Naive B cell (primary cell): ENCODE results near the gene RBM23. TPM values are rescaled to one million over a fixed set of nuclear protein-coding genes. Genes with fewer than 3 reads are reported as not detected.

ENCODE experiments used
- ATAC-seq, 2 donors: fragments of 150-1000 bp; cut with Tn5 transposase; 2 replicates each; pipeline ENCODE4 v1.10.0; 2021; ENCODE audit warnings: low read depth in 2 of 2, mild to moderate bottlenecking in 2 of 2, moderate library complexity in 2 of 2
- DNase-seq: peaks from one replicate; pipeline ENCODE4 v3.0.0; 2022
- H3K27ac Mint-ChIP-seq, 6 donors: one replicate each; pipeline ENCODE4 v1.8.0; 2020 to 2022; ENCODE audit warnings: mild to moderate bottlenecking in 6 of 6, mixed read lengths in 6 of 6, moderate library complexity in 5 of 6, inconsistent platforms in 2 of 6
- H3K27me3 Mint-ChIP-seq, 3 donors: one replicate each; pipeline ENCODE4 v1.8.0; 2021 to 2022; ENCODE audit warnings: mixed read lengths in 3 of 3, mild to moderate bottlenecking in 1 of 3
- H3K36me3 Mint-ChIP-seq, 2 donors: one replicate each; pipeline ENCODE4 v1.8.0; 2020 to 2022; ENCODE audit warnings: mixed read lengths in 2 of 2, inconsistent platforms in 1 of 2, mild to moderate bottlenecking in 1 of 2
- H3K4me1 Mint-ChIP-seq, 3 donors: one replicate each; pipeline ENCODE4 v1.8.0; 2020 to 2022; ENCODE audit warnings: mixed read lengths in 3 of 3, inconsistent platforms in 1 of 3, mild to moderate bottlenecking in 1 of 3, moderate library complexity in 1 of 3
- H3K4me3 Mint-ChIP-seq, 8 donors: one replicate each; pipeline ENCODE4 v1.8.0; 2020 to 2022; ENCODE audit warnings: mild to moderate bottlenecking in 8 of 8, mixed read lengths in 8 of 8, moderate library complexity in 8 of 8, inconsistent platforms in 2 of 8
- H3K9me3 Mint-ChIP-seq, 7 donors: one replicate each; pipeline ENCODE4 v1.8.0; 2020 to 2022; ENCODE audit warnings: mixed read lengths in 7 of 7, mild to moderate bottlenecking in 5 of 7, inconsistent platforms in 2 of 7, moderate library complexity in 1 of 7
- polyA plus RNA-seq, 6 donors: library from polyadenylated mRNA; unstranded; fragments of 300-500 nt; fragmentation: Illumina TruSeq; gene quantifications; one replicate each; pipeline ENCODE4 v1.2.3, GENCODE V29; 2021; ENCODE audit warnings: low read depth in 6 of 6

RBM23 gene
- polyA plus RNA-seq, 6 donors from 2014 or later = 67.8 to 123 (median 68.8) TPM

GRCh38 chr14:22888662-22889061 is 30.3 kb downstream of the RBM23 start:
- Mint-ChIP-seq H3K4me1 (peaks cover 41 to 63% (median 55%) of the 10 kb centered on the region in 3 donors), H3K27me3 (no peaks in the 10 kb centered on the region), H3K9me3 (no peaks in the 10 kb centered on the region), H3K27ac (peak overlapping the region; percentile 83 to 99 (median 98)), H3K4me3 (peak overlapping the region; percentile 63 to 98 (median 94)), H3K36me3 (no peaks in the 10 kb centered on the region)
- DNase-seq = peak; percentile 51
- peak; percentile 44 to 47 for ATAC-seq

- Mint-ChIP-seq H3K4me1 (peaks cover 47 to 69% (median 62%) of the 10 kb centered on the region in 3 donors), H3K36me3 (no peaks in the 10 kb centered on the region)
- DNase-seq = peak; percentile 83
These were observed 31.0 kb downstream of the RBM23 start for GRCh38 chr14:22887990-22888378.

GRCh38 chr14:22887260-22887989 is 31.5 kb downstream of the RBM23 start:
- no peaks in the 10 kb centered on the region for H3K36me3 Mint-ChIP-seq

More at GRCh38 chr14:22887990-22888378, 31.0 kb downstream of the RBM23 start:
- Mint-ChIP-seq H3K27ac (peak overlapping the region; percentile 83 to 99 (median 98)), H3K27me3 (no peaks in the 10 kb centered on the region), H3K9me3 (no peaks in the 10 kb centered on the region), H3K4me3 (peak overlapping the region; percentile 89 to 98 (median 94))
- peak; percentile 63 to 65 for ATAC-seq

GRCh38 chr14:22886500-22887259 is 32.3 kb downstream of the RBM23 start:
- Mint-ChIP-seq H3K4me3 (peak overlapping the region; percentile 89 to 98 (median 94)), H3K27me3 (no peaks in the 10 kb centered on the region), H3K36me3 (no peaks in the 10 kb centered on the region), H3K4me1 (peaks cover 56 to 77% (median 74%) of the 10 kb centered on the region in 3 donors), H3K9me3 (no peaks in the 10 kb centered on the region), H3K27ac (peak overlapping the region; percentile 95 to 99 (median 98))
- peak; percentile 60 to 62 for ATAC-seq
- peak; percentile 76 for DNase-seq

More at GRCh38 chr14:22887260-22887989, 31.5 kb downstream of the RBM23 start:
- Mint-ChIP-seq H3K4me3 (peak overlapping the region; percentile 89 to 98 (median 94)), H3K9me3 (no peaks in the 10 kb centered on the region), H3K27ac (peak overlapping the region; percentile 93 to 99 (median 98)), H3K4me1 (peaks cover 51 to 74% (median 68%) of the 10 kb centered on the region in 3 donors), H3K27me3 (no peaks in the 10 kb centered on the region)
- peak; percentile 51 for DNase-seq
- peak; percentile 20 to 24 for ATAC-seq

GRCh38 chr14:22885975-22886374 is 33.0 kb downstream of the RBM23 start:
- DNase-seq (no peak), ATAC-seq (no peak)
- Mint-ChIP-seq H3K4me3 (peak overlapping the region; percentile 75 to 98 (median 93)), H3K27me3 (no peaks in the 10 kb centered on the region), H3K4me1 (peaks cover 60 to 79% (median 75%) of the 10 kb centered on the region in 3 donors), H3K27ac (peak overlapping the region; percentile 38 to 99 (median 96)), H3K36me3 (no peaks in the 10 kb centered on the region), H3K9me3 (no peaks in the 10 kb centered on the region)

- H3K27me3 Mint-ChIP-seq = no peaks in the 10 kb centered on the region
- H3K36me3 Mint-ChIP-seq = no peaks in the 10 kb centered on the region
- H3K4me3 Mint-ChIP-seq = peak overlapping the region in 7 of 8 donors; percentile 33 to 98 (median 92)
- H3K27ac Mint-ChIP-seq = peak overlapping the region in 5 of 6 donors; percentile 32 to 96 (median 69)
- no peaks in the 10 kb centered on the region for H3K9me3 Mint-ChIP-seq
- peaks cover 54 to 70% (median 69%) of the 10 kb centered on the region in 3 donors for H3K4me1 Mint-ChIP-seq
- DNase-seq (no peak), ATAC-seq (no peak)
These were observed 34.0 kb downstream of the RBM23 start for GRCh38 chr14:22884738-22885523.

GRCh38 chr14:22884076-22884737 is 34.7 kb downstream of the RBM23 start:
- H3K4me3 Mint-ChIP-seq = peak overlapping the region in 5 of 8 donors; percentile 10 to 93 (median 62)
- peaks cover 48 to 63% (median 63%) of the 10 kb centered on the region in 3 donors for H3K4me1 Mint-ChIP-seq
- H3K27me3 Mint-ChIP-seq = no peaks in the 10 kb centered on the region
- no peaks in the 10 kb centered on the region for H3K9me3 Mint-ChIP-seq
- peak overlapping the region in 4 of 6 donors; percentile 41 to 85 (median 78) for H3K27ac Mint-ChIP-seq
- ATAC-seq = no peak
- peaks cover 2 to 3% of the 10 kb centered on the region in 2 donors for H3K36me3 Mint-ChIP-seq
- DNase-seq = no peak

GRCh38 chr14:22883173-22883976 is 35.6 kb downstream of the RBM23 start, which contains the start of gene REM2:
REM2 (plus strand) TSS chr14:22883222; CDS start chr14:22883288, 66 bp downstream.
- DNase-seq (no peak), ATAC-seq (no peak)
- peak within 1 kb of the TSS in 5 of 6 donors; percentile 66 to 92 (median 74) for H3K27ac Mint-ChIP-seq
- peaks cover 3 to 10% of the 10 kb centered on the region in 2 donors for H3K36me3 Mint-ChIP-seq
- peaks cover 52 to 61% (median 60%) of the 10 kb centered on the region in 3 donors for H3K4me1 Mint-ChIP-seq
- H3K4me3 Mint-ChIP-seq = peak within 1 kb of the TSS in 7 of 8 donors; percentile 37 to 93 (median 47)
- H3K9me3 Mint-ChIP-seq = no peaks in the 10 kb centered on the region
- H3K27me3 Mint-ChIP-seq = no peaks in the 10 kb centered on the region

- H3K27ac Mint-ChIP-seq = peak overlapping the region in 4 of 6 donors; percentile 33 to 79 (median 66)
- no peaks in the 10 kb centered on the region for H3K9me3 Mint-ChIP-seq
- H3K4me1 Mint-ChIP-seq = peaks cover 48 to 61% (median 55%) of the 10 kb centered on the region in 3 donors
- H3K27me3 Mint-ChIP-seq = no peaks in the 10 kb centered on the region
- DNase-seq (peak; percentile 29), ATAC-seq (peak; percentile 14 to 19)
- H3K36me3 Mint-ChIP-seq = peaks cover 3 to 18% of the 10 kb centered on the region in 2 donors
- peak overlapping the region in 3 of 8 donors; percentile 19 to 47 (median 37) for H3K4me3 Mint-ChIP-seq
These were observed 36.3 kb downstream of the RBM23 start for GRCh38 chr14:22882529-22883172.

GRCh38 chr14:22882064-22882463 is 36.9 kb downstream of the RBM23 start:
- H3K4me1 Mint-ChIP-seq = peaks cover 43 to 59% (median 50%) of the 10 kb centered on the region in 3 donors
- no peaks in the 10 kb centered on the region for H3K27me3 Mint-ChIP-seq
- no peak for ATAC-seq
- H3K27ac Mint-ChIP-seq = peak overlapping the region in 4 of 6 donors; percentile 40 to 92 (median 76)
- no peak for DNase-seq
- H3K36me3 Mint-ChIP-seq = peaks cover 3 to 22% of the 10 kb centered on the region in 2 donors
- H3K4me3 Mint-ChIP-seq = peak overlapping the region in 4 of 8 donors; percentile 14 to 71 (median 18)
- H3K9me3 Mint-ChIP-seq = no peaks in the 10 kb centered on the region
